ENCODE measurements around the gene KTI12.
"Not testable (repeated sequence)": the region's sequence is repeated elsewhere in the genome, so short reads cannot be mapped to it uniquely, and the experiment has no call there.

Gene KTI12

DNA sequence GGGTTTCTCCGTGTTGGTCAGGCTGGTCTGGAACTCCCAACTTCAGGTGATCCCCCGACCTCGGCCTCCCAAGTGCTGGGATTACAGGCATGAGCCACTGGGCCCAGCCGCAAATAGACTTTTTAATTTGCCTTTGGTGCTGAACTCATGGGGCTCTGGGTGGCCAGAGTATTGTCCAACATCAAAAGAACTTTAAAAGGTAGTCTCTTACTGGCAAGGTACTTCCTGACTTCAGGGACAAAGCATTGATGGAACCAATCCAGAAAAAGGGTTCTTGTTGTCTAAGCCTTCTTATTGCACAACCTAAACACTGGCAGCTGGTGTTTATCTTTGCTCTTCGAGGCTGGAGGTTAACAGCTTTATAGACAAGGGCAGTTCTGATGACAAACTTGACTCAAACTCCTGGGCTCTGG, 3.8 kb upstream of the KTI12 start:
- no peak for DNase-seq

- no peak for DNase-seq
Observed at GRCh38 chr1:52034050-52034384, 407 bp upstream of the KTI12 start.

- DNase-seq = peak; percentile 18 to 20
Observed at GRCh38 chr1:52032785-52033131, 852 bp downstream of the KTI12 start.

GRCh38 chr1:52032124-52032784, 1.4 kb downstream of the KTI12 start:
- DNase-seq = no peak

DNA sequence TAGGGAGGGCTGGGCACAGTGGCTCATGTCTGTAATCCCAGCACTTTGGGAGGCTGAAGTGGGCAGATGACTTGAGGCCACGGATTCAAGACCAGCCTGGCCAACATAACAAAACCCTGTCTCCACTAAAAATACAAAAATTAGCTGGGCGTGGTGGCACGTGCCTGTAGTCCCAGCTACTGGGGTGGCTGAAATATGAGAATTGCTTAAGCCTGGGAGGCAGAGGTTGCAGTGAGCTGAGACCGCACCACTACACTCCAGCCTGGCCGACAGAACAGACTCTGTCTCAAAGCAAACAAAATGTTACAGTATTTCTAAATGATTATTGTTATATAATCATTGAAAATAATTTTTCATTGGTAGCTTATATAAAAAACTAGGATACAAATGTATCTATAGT, 4.8 kb downstream of the KTI12 start:
- DNase-seq = not testable (repeated sequence)

- DNase-seq = no peak
Observed at GRCh38 chr1:52028328-52028727, 5.3 kb downstream of the KTI12 start.

DNA sequence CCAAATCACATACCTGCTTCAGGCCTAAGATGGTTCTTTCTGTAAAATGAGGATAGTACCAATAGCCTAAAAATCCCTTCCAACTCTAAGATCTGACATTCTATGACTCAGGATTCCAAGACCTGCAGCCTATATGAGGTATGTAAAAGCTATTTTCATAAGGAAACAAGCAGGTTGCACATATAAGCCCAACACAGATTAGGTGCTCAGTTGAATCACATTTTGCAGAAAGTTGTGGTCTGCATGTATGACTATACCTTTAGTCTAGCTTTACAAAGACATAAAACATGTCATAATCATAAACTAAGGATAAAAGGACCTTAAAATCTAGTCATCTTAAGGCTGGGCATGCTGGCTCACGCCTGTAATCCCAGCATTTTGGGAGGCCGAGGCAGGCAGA, 7.3 kb downstream of the KTI12 start:
- no peak for DNase-seq

DNA sequence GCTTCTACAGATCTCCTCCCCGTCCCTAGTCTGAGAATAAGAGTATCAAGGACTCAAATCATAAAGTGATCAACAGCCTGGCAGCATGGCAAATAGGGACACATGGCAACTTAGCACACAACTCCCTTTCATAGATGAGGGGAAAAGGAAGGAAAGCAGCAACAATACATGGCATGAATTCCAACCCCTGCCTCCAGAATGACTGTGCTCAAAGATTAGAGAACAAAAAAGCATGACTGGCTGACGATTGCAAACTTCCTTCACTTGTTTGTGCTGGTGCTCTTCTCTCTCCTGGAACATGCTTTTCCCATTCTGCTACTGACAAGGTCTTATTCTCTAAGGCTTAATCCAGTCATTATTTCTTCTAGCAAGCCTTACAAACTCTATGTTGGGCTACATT, 11.5 kb downstream of the KTI12 start:
- no peak for DNase-seq

- DNase-seq = no peak
Observed at GRCh38 chr1:52008071-52008809, 25.4 kb downstream of the KTI12 start.

- no peak for DNase-seq
Observed at GRCh38 chr1:52007215-52008002, 26.2 kb downstream of the KTI12 start.

- DNase-seq = not testable (repeated sequence)
Observed at GRCh38 chr1:52006081-52006553, 27.5 kb downstream of the KTI12 start.

GRCh38 chr1:52005548-52005947, 28.1 kb downstream of the KTI12 start:
- DNase-seq = not testable (repeated sequence)

GRCh38 chr1:52003877-52004276, 29.7 kb downstream of the KTI12 start:
- DNase-seq = no peak

DNA sequence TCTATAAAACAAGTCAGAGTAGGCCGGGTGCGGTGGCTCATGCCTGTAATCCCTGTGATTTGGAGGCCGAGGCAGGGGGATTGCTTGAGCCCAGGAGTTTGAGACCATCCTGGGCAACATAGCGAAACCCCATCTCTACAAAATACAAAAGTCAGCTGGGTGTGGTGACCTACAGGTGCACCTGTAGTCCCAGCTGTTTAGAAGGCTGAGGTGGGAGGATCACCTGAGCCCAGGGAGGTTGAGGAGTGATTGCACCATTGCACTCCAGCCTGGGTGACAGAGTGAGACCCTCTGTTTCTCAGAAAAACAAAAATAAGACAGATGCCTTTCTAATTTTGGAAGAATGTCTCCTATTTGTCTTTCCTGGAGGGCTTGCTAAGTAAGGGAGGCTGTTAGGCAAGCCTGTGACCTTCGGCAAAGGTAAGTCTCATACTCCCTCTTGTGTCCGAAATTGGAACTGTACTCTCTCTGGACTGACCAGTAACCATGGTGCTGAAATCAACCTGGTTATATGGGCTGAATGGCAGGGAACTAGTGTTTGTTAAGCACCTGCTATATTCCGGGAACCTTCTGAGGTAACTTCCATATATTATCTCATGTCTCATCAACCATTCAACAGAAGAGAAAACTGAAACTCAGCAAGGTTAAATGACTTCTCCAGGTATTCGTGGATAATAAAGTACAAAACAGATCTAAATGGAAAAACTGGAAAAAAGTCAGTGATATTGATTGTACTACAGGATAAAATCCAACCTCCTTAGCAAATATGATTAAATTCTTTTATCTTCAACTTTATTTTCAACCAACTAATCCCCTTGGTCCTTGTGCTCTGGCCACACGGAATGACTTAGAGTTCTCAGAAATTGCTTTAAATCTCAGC, 31.3 kb downstream of the KTI12 start:
- peak in 1 of 2 donors; percentile 55 for DNase-seq

DNA sequence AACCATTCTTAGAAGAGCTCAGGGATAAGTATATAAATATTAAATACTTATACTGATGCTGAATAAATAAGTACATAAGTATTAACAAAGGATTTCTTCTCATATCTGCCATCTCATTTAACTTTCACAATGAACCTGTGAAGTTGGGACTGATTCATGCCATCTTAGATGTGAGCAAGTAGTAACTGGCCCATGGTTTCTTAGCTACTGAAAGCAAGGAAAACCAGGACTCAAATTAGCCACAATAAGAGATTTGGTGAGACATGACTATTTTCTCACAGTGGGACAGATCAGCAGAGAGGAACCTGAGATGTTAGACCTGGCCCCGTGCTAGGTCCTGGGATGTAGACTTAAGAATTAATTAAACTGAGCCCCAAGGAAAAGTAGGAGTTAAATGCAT, 34.9 kb downstream of the KTI12 start:
- no peak for DNase-seq

GRCh38 chr1:51997974-51998382, 35.6 kb downstream of the KTI12 start:
- no peak for DNase-seq

DNA sequence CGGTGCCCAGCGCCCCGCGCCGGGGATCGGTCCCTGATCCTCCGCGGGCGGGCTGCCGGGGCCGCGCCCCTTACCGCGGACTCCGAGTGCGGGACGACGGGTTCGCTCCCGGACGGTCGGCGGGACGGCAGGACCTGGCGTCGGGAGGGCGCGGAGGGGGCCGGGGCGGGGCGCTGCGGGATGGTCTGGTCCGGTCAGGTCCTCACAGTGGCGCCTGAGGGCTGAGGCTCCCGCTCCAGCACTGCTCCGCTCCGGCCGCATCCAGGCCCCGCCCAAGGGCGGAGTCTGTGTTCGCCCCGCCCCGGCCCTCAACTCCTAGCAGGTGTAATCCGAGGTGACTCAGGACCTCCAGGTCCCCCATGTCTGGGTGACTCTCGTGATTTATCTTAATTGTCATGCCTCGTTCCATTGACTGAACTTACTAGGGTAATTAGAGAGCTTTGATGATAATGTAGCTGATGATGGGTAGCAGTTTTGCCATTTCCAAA, 43.1 kb downstream of the KTI12 start, which contains the start of gene RAB3B:
TSS of gene RAB3B (minus strand) at position 223 of the 488 bp plus-strand sequence. CDS start 13,583 bp downstream, outside the sequence.
- DNase-seq = peak; percentile 84 to 89

DNA sequence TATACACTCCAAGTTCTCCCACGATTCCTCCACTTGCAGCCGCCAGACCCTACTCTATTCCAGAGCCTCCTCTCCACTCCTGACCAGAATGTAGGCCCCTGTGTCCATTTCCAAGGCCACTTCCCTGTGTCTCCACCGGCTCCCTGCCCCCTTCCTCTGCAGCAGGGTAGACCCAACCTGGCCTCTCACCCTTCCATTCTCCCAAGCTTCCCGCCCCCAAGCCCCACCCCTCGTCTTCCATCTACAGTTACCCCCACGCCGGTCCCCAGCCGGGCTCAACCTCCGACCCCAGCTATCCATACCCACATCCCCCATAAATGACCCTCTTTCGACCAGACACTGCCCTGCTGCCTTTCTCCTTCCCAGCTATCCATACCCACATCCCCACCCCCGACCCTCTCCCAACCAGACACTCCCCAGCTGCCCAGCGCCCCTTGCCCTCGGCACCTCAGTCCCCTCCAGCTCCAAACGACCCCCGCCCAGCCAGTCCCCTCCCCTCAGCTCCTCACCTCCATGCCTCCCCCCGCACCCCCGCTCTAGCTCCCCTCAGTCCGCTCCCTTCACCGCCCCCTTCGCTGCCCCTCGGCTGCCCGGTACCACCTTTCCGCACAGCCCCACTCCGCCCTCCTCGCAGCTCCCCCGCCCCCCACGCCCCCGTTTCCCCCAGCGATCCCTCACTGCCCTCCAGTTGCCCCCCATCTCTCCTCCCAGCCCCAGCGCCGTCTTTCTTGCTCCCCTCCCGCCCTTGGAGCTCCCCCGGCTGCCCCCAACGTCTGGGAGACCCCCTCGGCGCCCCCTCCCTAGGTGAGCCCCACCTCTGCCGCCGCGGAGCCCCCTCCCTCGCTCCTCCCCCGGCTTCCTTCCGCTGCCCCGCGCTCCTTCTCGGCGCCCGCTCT, 43.8 kb downstream of the KTI12 start:
- DNase-seq = no peak

GRCh38 chr1:51988254-51988653, 45.4 kb downstream of the KTI12 start:
- DNase-seq = no peak

- DNase-seq = no peak
Observed at GRCh38 chr1:51986718-51987117, 46.9 kb downstream of the KTI12 start.

DNA sequence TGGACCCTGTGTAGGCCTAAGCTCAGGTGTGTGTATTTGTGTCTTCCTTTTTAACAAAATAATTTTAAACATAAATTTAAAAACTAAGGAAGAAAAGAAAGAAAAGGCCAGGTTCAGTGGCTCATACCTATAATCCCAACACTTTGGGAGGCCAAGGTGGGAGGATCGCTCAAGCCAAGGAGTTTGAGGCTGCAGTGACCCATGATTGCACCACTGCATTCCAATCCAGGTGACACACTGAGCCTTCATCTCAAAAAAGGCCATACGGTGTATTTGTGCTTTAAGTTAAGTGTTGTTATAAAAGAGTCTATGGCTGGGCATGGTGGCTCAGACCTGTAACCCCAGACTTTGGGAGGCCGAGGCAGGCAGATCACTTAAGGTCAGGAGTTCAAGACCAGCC, 51.4 kb downstream of the KTI12 start:
- no peak for DNase-seq

Data from stimulated activated CD4-positive, alpha-beta T cell treated with anti-CD3 and anti-CD28 coated beads, Interleukin-2, amount 100 ng/mL, for 24 hours (primary cell).